GM19455 (cell line): ENCODE measurements around the gene C15orf61.

Experiments used
- ATAC-seq: cut with Tn5 transposase; IDR thresholded peaks from one replicate; pipeline ENCODE4 v1.9.1; 2021; ENCODE audit not compliant: unreplicated experiment

The C15orf61 gene

DNA sequence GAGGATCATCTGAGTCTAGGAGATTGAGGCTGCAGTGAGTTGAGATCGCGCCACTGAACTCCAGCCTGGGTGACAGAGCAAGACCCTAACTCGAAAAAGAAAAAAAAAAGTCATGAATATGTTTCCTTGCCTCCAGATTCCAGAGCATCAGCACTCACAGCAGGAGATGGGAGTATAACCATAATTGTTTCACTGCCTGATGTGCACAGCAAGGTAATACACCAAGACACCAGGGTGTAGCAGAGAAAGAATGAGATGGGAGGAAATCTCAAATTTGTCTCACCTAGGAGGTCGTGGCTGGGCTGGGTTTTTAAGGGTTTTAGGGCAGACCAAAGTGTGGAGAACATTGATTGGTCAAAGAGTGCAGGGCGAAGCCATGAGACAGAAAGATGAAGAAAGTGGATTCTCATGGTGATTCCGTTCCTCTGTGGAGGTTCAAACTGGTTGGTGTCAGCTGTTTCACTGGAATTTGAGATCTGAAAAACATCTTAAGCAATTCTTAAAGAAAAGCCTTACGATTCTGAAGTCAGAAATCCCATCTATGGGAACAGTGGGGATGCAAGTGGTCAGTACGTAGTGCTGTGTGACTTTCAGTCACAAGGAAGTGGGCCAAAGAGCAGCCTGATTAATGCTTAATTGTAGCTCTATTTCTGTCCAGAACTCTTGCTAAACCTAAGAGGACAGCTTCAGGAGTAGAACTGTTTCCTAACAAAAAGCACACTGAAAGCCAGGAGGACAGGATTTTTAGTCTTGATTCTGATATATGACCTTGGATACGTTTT is 7.8 kb upstream of the C15orf61 start:
- no peak for ATAC-seq

DNA sequence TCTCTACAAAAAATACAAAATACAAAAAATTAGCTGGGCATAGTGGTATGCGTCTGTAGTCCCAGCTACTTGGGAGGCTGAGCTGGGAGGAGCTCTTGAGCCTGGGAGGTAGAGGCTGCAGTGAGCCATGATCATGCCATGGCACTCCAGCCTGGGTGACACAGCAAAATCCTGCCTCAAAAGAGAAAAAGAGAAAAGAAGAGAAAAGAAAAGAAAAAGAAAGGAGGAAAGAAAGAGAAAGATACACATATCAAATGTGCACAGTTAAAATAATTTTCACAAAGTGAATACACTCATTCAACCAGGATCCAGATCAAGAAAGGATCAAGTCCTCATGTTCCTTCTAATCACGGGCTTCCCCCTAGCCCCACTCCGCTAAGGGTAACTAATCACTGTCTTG is 5.8 kb upstream of the C15orf61 start:
- ATAC-seq = no peak

DNA sequence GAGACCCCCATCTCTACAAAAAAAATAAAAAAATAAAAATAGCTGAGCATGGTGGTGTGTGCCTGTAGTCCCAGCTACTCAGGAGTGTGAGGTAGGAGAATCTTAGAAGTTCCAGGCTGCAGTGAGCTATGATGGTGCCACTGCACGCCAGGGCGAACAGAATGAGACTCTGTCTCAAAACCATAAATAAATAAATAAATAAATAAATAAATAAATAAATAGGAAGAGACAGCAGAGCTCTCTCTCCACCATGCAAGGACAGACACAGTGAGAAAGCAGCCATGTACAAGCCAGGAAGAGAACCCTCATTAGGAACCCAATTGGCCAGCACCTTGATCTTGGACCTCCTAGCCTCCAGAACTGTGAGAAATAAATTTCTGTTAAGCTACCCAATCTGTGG is 5.4 kb upstream of the C15orf61 start:
- no peak for ATAC-seq

DNA sequence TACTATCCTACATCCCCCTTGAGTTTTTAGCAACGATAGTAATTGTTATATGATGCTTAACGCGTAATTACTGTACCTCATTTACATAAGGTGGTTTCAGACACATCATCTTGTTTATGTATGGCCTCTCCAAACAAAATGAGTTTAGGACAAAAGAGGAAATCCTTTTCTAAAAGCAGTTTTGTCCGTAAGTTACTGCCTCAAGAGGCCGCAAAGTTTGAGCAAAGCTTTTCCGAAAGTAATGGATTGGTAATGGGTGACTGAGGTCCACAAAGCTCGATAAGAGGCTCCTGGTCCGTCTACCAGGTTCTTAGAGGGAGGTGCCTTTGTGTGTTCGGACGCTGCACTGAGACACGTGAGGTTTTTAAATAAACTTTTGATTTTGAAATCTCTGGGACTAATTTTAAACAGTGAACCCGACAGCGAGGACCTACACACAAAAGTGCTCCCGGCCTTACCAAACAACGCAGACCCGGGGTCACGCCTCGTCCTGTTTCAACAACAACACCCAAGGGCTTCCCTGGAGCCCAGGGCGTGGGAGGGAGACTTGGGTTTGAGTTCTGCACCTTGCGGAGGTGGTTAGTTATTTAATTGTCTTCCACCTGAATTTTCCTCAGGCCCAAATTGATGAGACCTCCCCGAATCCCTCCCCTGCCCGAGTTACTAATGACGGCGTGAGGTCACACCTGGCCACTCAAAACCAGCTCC is 456 bp upstream of the C15orf61 start:
- ATAC-seq = peak; percentile 9

DNA sequence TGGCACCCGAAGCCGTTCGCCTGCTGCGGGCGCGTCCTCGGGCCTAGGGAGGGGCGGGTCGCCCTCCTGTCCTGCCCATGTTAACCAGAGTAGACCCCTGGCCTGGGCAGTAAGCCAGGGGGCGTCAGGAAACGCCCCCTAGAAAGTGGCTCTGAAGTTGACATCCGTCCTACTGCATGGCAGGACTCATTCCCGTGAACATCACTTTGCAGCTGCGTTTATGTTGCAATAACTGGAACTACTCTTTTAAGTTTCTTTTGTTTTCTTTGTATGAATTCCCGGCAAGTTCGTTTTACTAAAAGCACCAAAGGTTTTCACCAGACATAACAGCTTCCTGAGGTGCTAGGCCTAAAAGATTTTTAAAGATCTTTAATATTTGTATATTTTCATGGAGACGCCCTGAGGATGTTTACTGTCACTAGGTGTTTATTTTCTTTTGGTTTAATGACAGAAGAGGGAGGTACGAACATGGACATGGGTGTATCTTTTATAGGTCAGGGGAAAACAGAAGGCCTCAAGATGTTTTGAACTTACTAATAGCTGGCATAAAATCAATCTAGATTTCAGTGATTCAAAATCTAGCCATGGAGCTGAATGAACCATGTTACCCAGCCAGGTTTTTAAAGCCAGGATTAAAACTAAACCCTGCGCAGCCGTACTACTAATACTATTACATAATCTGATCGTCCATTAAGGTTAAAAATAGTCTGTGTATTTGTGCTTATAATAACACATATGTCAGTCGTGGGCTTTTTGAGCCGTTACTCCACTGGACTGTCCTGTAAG is 1.0 kb downstream of the C15orf61 start:
- no peak for ATAC-seq

DNA sequence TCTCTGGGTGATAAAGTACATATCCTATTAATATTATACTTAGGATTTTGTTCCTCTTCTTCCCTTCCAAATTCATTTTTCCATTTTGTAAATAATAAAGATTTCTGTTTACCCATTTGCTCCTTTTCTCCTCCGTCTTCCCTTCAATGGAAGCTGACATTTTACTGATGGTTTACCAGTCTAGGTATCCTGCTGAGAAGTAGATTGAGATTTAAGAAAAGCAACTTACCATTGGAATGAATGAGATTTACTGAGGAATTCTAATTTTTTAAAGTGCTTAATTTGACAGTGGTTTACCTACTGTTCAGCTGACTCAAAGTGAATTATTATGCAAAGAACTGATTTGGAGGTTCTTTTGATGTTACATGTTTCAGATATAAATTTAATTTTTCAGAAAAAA is 2.4 kb downstream of the C15orf61 start:
- ATAC-seq = no peak

DNA sequence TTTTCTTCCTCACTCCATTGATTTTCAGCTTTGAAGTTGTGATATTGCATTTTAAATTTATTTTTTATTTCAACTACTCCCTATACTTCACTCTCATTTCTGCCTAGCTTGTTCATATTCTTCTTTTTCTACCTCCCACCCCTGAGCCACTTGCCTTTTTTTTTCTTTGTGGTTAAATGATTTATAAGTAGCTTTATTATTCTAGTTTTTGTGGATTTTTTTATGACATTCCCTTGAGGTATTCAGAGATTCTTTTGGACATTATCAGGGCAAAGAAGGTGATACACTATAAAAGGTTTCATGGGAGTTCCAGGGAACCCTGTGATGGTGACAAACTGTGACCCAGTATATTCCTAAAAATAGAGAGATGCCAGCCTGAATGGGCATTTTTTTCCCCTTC is 3.3 kb downstream of the C15orf61 start:
- no peak for ATAC-seq

DNA sequence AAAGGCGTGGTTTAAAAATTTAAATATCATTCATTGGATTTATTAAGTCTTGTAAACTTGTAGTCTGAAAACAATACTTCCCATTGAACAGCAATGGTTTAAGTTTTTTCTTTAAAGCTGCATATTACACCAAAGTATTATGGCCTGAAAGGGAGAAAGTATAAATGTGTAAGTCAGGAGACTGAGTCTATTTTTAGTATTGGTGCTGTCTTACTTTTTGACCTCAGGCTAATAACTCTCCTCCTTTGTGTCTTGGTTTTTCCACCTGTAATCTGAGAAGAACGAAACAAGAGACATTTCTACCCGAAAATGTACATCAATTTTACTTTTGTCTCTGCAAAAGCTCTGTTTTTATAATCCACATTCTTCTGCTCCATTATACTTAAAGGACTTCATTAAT is 7.6 kb downstream of the C15orf61 start:
- no peak for ATAC-seq

DNA sequence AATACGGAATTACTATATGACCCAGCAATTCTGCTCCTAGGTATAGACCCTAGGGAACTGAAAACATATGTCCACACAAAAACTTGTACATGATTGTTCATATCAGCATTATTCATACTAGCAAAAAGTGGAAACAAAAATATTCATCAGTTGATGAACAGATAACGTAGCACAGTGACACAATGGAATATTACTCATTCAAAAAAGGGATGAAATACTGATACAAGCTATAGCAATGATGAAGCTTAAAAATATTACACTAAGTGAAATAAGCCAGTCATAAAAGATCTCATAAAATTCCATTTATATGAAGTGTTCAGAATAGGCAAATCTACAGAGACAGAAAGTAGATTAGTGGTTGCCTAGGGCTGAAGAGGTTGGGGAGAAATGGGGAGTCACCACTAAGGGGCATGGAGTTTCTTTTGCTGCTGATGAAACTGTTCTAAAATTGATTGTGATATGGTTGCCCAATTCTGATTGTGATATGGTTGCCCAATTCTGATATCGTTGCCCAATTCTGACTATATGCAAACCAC is 10.5 kb downstream of the C15orf61 start:
- no peak for ATAC-seq

DNA sequence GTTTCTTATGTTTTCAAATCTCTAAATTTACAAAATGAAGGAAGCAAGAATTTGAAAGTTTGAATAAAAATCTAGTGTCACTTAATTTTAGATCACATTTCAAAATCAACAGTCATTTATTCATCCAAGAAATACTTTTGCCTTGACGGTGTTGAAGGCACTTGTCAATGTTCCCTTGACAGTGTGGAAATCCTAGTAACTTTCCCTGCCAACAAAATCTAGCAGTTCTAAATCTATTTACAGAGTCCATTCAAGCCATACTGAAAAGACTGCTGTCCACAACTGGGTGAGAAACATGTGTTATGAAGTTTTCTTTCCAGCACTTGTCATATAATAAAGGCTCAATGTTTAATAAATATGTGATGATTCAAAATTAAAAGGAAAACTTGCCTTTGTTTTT is 12.9 kb downstream of the C15orf61 start:
- ATAC-seq = no peak

DNA sequence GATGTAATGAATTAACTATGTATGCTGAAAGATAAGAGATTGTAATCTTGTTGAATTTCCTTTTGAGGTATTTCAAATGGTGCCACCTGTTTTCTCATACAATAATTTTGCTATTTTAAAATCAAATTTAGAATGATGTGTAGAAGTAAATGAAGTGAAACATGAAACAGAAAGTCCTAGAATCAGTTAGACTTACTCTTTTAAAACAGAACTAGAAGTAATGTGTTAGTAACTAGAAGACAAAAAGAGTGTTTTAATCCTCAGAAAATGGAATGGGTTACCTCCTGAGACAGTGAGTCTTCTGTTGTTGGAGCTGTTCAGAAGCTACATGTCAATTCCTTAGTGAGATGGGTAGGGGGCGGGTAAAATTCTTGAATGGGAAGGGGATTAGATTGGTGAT is 13.4 kb downstream of the C15orf61 start:
- no peak for ATAC-seq

DNA sequence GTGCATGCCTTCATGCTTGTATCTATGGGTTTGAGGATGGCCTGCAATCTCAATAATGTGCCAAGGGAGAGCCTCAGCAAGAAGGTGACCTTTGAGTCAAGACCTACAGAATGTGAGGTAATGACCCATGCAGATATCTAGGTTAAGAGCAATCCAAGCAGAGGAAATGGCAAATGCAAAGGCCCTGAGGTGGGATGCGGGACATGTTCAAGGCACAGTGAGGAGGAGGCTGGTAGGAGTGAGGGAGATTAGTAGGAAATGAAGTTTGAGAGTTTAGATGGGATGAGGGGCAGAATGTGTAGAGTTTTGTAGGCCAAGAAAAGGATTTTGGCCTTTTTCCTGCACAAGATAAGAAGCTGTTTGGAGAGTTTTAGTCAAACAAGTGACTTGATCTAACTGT is 16.8 kb downstream of the C15orf61 start:
- no peak for ATAC-seq

DNA sequence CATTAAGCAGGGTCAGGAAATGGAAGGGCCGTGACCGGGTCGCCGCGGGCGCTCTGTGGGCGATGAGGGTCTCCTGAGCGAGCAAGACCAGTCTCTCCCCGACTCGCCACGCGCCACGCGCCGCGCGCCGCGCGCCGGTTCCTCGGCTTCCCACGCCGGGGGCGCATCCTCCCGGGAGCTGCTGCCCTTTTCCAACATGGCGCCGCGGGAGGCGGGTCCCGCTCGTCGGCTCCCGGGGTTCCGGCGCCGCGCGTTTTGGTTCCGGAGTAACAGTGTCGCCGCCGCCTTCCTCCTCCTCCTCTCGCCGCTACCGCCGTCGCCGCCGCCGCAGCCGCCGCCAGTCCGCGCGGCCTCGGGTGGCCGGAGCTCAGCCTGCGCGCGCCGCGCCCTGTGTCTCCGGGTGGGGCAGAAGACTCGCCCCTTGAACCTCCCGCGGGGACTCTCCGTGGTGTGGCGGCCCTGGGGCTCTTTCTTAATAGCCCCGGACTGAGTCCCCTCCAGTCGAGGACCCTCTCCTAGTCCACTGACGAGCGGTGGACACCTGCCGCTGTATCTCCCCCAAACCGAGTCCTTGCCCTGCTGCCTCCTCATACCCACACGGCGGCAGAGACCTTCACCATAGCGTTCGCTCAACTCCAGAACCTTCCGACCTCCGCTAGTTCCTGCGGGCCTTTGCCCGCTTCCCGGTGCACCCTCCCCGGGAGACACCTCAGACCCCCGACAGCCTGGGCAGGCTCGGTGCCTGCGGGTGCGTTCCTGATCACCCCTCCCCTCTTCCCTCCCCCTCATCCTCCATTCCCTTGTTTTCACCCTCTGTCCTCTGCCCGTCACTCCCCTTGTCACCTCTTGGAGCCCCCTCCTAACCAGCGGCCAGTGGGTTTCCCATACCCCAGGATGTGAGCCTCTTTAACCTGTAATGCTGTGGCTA is 21.8 kb downstream of the C15orf61 start, which contains the start of gene MAP2K5:
Gene MAP2K5, plus strand, starts transcription at position 284 of the 928 bp plus-strand sequence. Its CDS starts 633 bp downstream, at position 917.
- ATAC-seq = no peak

DNA sequence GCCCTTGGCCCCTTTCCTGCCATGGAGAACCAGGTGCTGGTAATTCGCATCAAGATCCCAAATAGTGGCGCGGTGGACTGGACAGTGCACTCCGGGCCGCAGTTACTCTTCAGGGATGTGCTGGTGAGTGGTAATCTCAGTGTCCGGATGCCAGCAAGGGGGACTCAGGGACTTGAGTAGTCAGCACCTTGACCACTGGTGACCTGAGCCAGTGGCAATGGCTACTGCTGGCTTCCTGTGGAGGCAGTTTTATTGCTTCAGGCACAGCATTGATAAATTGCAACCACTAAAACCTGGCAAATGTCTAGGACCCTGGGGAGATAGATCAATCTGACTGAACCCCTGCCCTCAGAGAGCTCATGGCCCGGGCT is 22.4 kb downstream of the C15orf61 start:
- ATAC-seq = no peak

DNA sequence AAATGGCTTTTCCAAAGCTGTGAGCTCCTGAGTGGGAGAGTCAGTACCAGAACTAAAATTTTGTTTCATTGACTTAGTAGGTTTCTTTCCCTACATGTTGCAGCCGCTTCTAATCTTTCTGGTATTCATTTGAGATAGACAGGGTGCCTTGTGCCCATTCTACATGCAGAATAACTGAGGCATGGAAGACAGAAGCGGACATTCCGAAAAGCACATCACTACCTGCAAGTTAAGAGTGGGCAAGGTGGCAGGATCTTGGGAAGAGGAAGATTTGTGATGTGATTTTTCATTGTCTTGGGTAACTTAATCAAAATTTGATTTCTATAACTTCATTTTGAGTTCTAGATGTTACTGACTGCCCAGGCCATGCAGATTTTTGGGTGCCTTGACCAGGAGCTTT is 23.5 kb downstream of the C15orf61 start:
- no peak for ATAC-seq

DNA sequence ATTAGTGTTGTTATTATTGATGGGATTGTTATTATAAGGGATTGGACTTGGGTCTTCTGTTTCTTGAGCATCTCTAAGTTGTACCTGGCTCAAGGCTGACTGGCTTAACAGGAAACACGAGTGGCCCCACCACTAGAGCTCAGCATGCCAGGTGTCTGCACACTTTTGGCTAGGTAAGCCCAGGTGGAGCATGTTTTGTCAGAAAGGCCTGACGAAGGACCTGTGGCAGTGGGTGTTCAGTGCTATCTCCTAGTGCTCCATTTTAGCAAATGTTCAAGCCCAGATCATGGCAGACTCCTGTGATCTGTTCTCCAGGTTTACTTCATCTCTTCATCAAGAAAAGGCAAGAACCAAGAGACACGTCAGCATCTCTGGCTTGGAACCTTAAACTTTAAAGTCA is 24.9 kb downstream of the C15orf61 start:
- ATAC-seq = no peak

DNA sequence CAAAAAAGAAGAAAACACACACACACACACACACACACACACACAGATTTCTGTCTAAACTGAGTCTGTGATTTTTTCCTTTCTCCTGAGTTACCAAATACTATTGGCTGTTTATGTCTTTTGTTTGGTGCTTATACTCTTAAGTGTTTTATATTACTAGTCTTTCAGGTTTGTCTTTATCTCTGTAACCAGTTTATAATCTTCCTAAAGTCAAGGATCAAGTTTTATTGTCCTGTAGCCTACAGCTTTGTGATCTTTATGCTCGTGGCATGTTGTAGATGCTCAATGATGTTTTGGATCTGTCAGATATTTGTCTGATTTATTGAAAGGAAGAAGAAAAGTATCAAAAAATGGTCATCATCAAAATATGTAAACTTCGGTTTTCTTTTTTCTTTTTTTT is 26.1 kb downstream of the C15orf61 start:
- no peak for ATAC-seq

DNA sequence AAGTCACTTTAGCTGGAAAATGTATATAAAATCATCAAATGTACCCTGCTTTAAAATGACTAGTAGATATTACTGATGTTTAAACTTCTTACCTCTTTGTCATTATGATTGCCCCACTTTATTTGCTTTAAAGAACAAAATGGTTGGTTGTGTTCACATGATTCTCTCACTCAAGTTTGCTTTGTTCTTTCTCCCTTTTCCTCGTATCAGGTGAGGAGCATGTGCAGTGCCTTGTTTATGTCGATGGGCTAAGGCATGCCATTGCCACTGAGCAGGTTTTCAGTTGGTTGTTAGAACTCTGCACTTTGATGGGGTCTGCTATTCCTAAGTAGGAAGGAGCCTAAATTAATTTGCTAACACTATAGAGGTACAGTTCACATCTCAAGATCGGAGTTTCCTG is 26.9 kb downstream of the C15orf61 start:
- no peak for ATAC-seq

DNA sequence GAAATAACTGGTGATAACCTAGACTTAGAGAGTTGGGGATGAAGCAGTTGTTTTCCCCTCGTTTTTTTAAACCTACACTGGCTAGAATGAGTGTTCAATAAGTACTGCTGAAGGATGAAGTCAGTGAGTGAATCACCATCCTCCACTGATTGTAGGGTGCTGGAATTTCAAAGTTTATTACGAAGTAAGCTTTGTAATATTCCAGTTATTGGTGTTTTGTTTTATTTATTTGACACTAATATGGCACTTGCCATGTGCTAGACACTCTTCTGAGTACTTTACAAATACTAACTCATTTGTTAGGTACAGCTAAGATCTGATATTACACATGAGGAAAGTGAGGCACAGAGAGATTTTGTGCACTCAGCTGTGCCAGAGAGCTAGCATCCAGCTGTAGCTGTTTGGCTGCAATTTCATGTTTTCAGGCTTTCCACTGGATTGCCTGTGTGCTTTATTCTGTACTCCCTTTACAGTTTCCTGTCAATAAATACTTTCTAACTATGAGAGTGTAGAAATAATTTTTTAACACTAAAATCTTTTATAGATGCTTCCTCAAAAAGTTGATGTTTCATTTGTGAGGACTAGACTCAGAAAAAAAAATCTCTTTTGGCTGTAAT is 27.4 kb downstream of the C15orf61 start:
- no peak for ATAC-seq
